Keratinocyte (primary cell): ENCODE measurements around the gene TPRA1. TPM values are rescaled to one million over a fixed set of nuclear protein-coding genes. Genes with fewer than 3 reads are reported as not detected.

ENCODE experiments used
- DNase-seq: peaks from one replicate; pipeline ENCODE4 v3.0.0-alpha.2; 2011; ENCODE audit warnings: low read depth, missing footprints, low spot score
- FAIRE-seq: peaks from 2 replicates; lab custom pipeline; 2011; peaks lifted over from hg19 to GRCh38; lab: Jason Lieb, UNC
- H2AFZ ChIP-seq: 2 replicates; pipeline ENCODE4 v1.6.0; 2012; ENCODE audit warnings: low read length, control low read depth, inconsistent platforms; ENCODE audit not compliant: control insufficient read depth
- H3K27ac ChIP-seq: 2 replicates; pipeline ENCODE4 v1.5.1; 2011; ENCODE audit warnings: low read length; ENCODE audit not compliant: control insufficient read depth, insufficient read depth
- H3K27me3 ChIP-seq: 3 replicates; pipeline ENCODE4 v1.6.0; 2011; ENCODE audit warnings: low read length; ENCODE audit not compliant: control insufficient read depth, insufficient read depth; ENCODE audit errors: extremely low read depth
- H3K36me3 ChIP-seq, 2 experiments: 2 replicates in 1 of 2; 3 replicates in 1 of 2; pipeline ENCODE4 v1.5.1; 2011; ENCODE audit warnings: low read length in 2 of 2, mild to moderate bottlenecking in 1 of 2; ENCODE audit not compliant: control insufficient read depth in 2 of 2, insufficient read depth in 2 of 2; ENCODE audit errors: extremely low read depth in 1 of 2
- H3K4me1 ChIP-seq: 3 replicates; pipeline ENCODE4 v1.5.1; 2011; ENCODE audit warnings: low read length; ENCODE audit not compliant: control insufficient read depth, insufficient read depth; ENCODE audit errors: extremely low read depth
- H3K4me2 ChIP-seq: 3 replicates; pipeline ENCODE4 v1.6.0; 2011; ENCODE audit warnings: low read depth, low read length; ENCODE audit not compliant: control insufficient read depth, insufficient read depth; ENCODE audit errors: extremely low read depth
- H3K4me3 ChIP-seq, 3 experiments: fragments of 200-600 bp in 1 of 3; sonication (generic) in 1 of 3; 2 replicates in 2 of 3; 3 replicates in 1 of 3; pipeline ENCODE4 v1.5.1; 2011 to 2016; ENCODE audit warnings: low read length in 3 of 3, mild to moderate bottlenecking in 3 of 3, control low read depth in 2 of 3, inconsistent platforms in 1 of 3, low read depth in 1 of 3, mixed read lengths in 1 of 3, mixed run types in 1 of 3, moderate library complexity in 1 of 3; ENCODE audit not compliant: control insufficient read depth in 2 of 3, insufficient read depth in 2 of 3; ENCODE audit errors: extremely low read depth in 1 of 3
- H3K79me2 ChIP-seq: 2 replicates; pipeline ENCODE4 v1.6.0; 2012; ENCODE audit warnings: low read length; ENCODE audit not compliant: control insufficient read depth, insufficient read depth
- H3K9ac ChIP-seq: 3 replicates; pipeline ENCODE4 v1.6.0; 2011; ENCODE audit warnings: low read length; ENCODE audit not compliant: control insufficient read depth, insufficient read depth; ENCODE audit errors: extremely low read depth
- H3K9me1 ChIP-seq: 3 replicates; pipeline ENCODE4 v1.6.0; 2011; ENCODE audit warnings: low read length; ENCODE audit not compliant: control insufficient read depth, insufficient read depth; ENCODE audit errors: extremely low read depth
- H3K9me3 ChIP-seq: 2 replicates; pipeline ENCODE4 v1.5.1; 2012; ENCODE audit warnings: low read depth, low read length; ENCODE audit not compliant: control insufficient read depth
- H4K20me1 ChIP-seq: 3 replicates; pipeline ENCODE4 v1.6.0; 2011; ENCODE audit warnings: low read length; ENCODE audit not compliant: control insufficient read depth, insufficient read depth; ENCODE audit errors: extremely low read depth
- CTCF ChIP-seq, 3 experiments: IDR thresholded peaks in 1 of 3; conservative IDR thresholded peaks in 1 of 3; optimal IDR thresholded peaks in 1 of 3; 2 replicates in 2 of 3; 3 replicates in 1 of 3; pipeline versions ENCODE3 to v1.5.1; 2011; ENCODE audit warnings: low read length in 3 of 3, mild to moderate bottlenecking in 3 of 3, moderate library complexity in 2 of 3, control low read depth in 1 of 3, inconsistent platforms in 1 of 3; ENCODE audit not compliant: insufficient read depth in 2 of 3; ENCODE audit errors: extremely low read depth in 1 of 3
- EZH2 ChIP-seq: IDR thresholded peaks from one replicate; pipeline ENCODE4 v1.6.1; 2012; ENCODE audit warnings: inconsistent platforms, mild to moderate bottlenecking, low read length, moderate library complexity
- dilution Hi-C: fragments of 300-500 bp; cut with MboI; formaldehyde crosslinking; loops from one replicate; pipeline ENCODE4 v1.7.0; 2020; ENCODE audit warnings: low sequenced_read_pairs; ENCODE audit not compliant: extremely low pct_ligation_motif_present
- polyA plus RNA-seq, 5 experiments: library from polyadenylated mRNA; depleted of rRNA in 3 of 5; stranded (reverse) in 3 of 5; stranded (forward) in 1 of 5; unstranded in 1 of 5; fragments of >200 nt; gene quantifications; 1 replicate in 1 of 5; 2 replicates in 3 of 5; 3 replicates in 1 of 5; pipeline versions ENCODE4 v1.2.1 to v1.2.3, GENCODE V29; 2011 to 2012; ENCODE audit warnings: missing spikeins in 2 of 5, low read depth in 1 of 5, low replicate concordance in 1 of 5

The TPRA1 gene
- polyA plus RNA-seq, 1 donor (not counting 4 experiments of a cell fraction or from before 2014, with no cell fraction given), result 22.2 TPM

GRCh38 chr3:127550468-127551157, 39.9 kb downstream of the TPRA1 start:
- Histone ChIP-seq H3K4me2 (no peak overlapping the region), H3K9me3 (no peaks in the 10 kb centered on the region), H3K79me2 (no peaks in the 10 kb centered on the region), H3K9me1 (no peaks in the 10 kb centered on the region), H3K36me3 (no peaks in the 10 kb centered on the region), H3K9ac (no peak overlapping the region), H3K4me1 (peaks cover 2% of the 10 kb centered on the region), H4K20me1 (no peaks in the 10 kb centered on the region), H3K27me3 (peaks cover 5% of the 10 kb centered on the region), H2AFZ (no peak overlapping the region), H3K4me3 (no peak overlapping the region), H3K27ac (no peak overlapping the region)
- no peak for DNase-seq
- dilution Hi-C loops, result no loop called here
- FAIRE-seq, result no peak
- TF ChIP-seq CTCF (optimal IDR thresholded peaks at IDR 0.05 in 1 of 3, IDR thresholded peaks at IDR 0.05 in 1 of 3, conservative IDR thresholded peaks at IDR 0.05 in 1 of 3; ENCODE audit: extremely low read depth in 1 of 3, insufficient read depth in 2 of 3, low read length in 3 of 3) (no peak), EZH2 (no peak)

- Histone ChIP-seq H3K4me1 (peaks cover 2% of the 10 kb centered on the region), H4K20me1 (no peaks in the 10 kb centered on the region), H3K36me3 (no peaks in the 10 kb centered on the region), H3K79me2 (no peaks in the 10 kb centered on the region), H3K4me2 (no peak overlapping the region), H3K9me1 (no peaks in the 10 kb centered on the region), H3K9me3 (no peaks in the 10 kb centered on the region), H3K27ac (no peak overlapping the region), H3K27me3 (peaks cover 5% of the 10 kb centered on the region), H3K4me3 (no peak overlapping the region), H2AFZ (no peak overlapping the region), H3K9ac (no peak overlapping the region)
- dilution Hi-C loops, result no loop called here
- DNase-seq (no peak), FAIRE-seq (no peak)
- TF ChIP-seq CTCF (optimal IDR thresholded peaks at IDR 0.05 in 1 of 3, IDR thresholded peaks at IDR 0.05 in 1 of 3, conservative IDR thresholded peaks at IDR 0.05 in 1 of 3; ENCODE audit: extremely low read depth in 1 of 3, insufficient read depth in 2 of 3, low read length in 3 of 3) (peak in 2 of 3 experiments; percentile 28 to 46), EZH2 (no peak)
Observed at GRCh38 chr3:127549826-127550467, 40.6 kb downstream of the TPRA1 start.
